ENCODE results near the gene FKBP2.

The FKBP2 gene

GRCh38 chr11:64288353-64288750, 47.5 kb downstream of the FKBP2 start:
- no peak for TF ChIP-seq Cebpa-rat (IDR thresholded peaks at IDR 0.05)
- peaks cover 43% of the 10 kb centered on the region for H3K27me3 ChIP-seq
- H3K9ac ChIP-seq = no peak overlapping the region
- H3K27ac ChIP-seq = no peak overlapping the region
- peaks cover 33% of the 10 kb centered on the region for H4K20me1 ChIP-seq
- H3K9me3 ChIP-seq = no peaks in the 10 kb centered on the region
- H3K4me2 ChIP-seq = no peak overlapping the region
- no peak overlapping the region for H3K4me3 ChIP-seq
- H3K36me3 ChIP-seq = peaks cover 6% of the 10 kb centered on the region; the same call in 1 of the 2 replicates
- peaks cover 38% of the 10 kb centered on the region for H3K4me1 ChIP-seq

GRCh38 chr11:64289002-64289564, 48.2 kb downstream of the FKBP2 start:
- TF ChIP-seq Cebpa-rat (IDR thresholded peaks at IDR 0.05) = no peak
- H3K4me3 ChIP-seq = no peak overlapping the region
- H3K4me2 ChIP-seq = no peak overlapping the region
- H3K9ac ChIP-seq = no peak overlapping the region
- H3K9me3 ChIP-seq = no peaks in the 10 kb centered on the region
- peaks cover 30% of the 10 kb centered on the region for H3K4me1 ChIP-seq
- no peak overlapping the region for H3K27ac ChIP-seq
- peaks cover 36% of the 10 kb centered on the region for H4K20me1 ChIP-seq
- H3K27me3 ChIP-seq = peaks cover 50% of the 10 kb centered on the region
- H3K36me3 ChIP-seq = peaks cover 6% of the 10 kb centered on the region; the same call in 1 of the 2 replicates

GRCh38 chr11:64290352-64291261, 49.7 kb downstream of the FKBP2 start:
- Histone ChIP-seq H3K4me1 (peaks cover 28% of the 10 kb centered on the region), H3K27me3 (peaks cover 65% of the 10 kb centered on the region), H3K27ac (no peak overlapping the region), H3K4me2 (no peak overlapping the region), H3K9me3 (no peaks in the 10 kb centered on the region), H3K4me3 (no peak overlapping the region), H4K20me1 (peaks cover 37% of the 10 kb centered on the region), H3K9ac (no peak overlapping the region), H3K36me3 (peaks cover 6% of the 10 kb centered on the region; the same call in 1 of the 2 replicates)
- no peak for TF ChIP-seq Cebpa-rat (IDR thresholded peaks at IDR 0.05)

DNA sequence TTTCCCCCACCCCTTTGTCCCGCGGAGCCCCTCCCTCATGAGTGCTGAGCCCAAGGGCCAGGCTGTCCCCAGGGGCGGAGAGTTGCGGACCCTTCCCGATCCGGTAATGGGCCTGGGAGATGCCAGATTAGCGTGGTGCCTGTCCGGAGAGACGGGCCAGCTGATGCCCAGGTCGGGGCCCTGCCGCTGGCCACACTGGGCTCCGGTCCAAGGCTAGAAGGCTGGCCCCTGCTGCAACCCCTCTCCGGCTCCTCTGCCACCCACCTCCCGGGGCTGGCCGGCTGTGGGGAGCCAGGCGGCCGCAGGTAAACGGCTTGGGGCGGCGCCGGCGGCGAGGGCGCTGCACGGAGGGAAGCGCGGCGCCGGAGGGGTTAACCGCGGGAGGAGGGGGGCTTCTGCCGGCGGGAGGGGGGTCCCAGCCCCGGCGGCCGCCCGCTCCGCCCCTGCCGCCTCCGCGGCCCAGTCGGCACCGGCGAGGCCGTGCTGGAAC, 50.4 kb downstream of the FKBP2 start, which contains the start of gene KCNK4:
TSS of gene KCNK4 (plus strand) at position 41 of the 490 bp plus-strand sequence. CDS start 1,717 bp downstream, outside the sequence.
- H3K9ac ChIP-seq = no peak within 1 kb of the TSS
- peaks cover 43% of the 10 kb centered on the region for H4K20me1 ChIP-seq
- peaks cover 72% of the 10 kb centered on the region for H3K27me3 ChIP-seq
- H3K4me3 ChIP-seq = peak within 1 kb of the TSS; percentile 49
- peaks cover 24% of the 10 kb centered on the region for H3K4me1 ChIP-seq
- H3K4me2 ChIP-seq = peak within 1 kb of the TSS; percentile 61
- H3K27ac ChIP-seq = no peak within 1 kb of the TSS
- TF ChIP-seq Cebpa-rat (IDR thresholded peaks at IDR 0.05) = no peak
- H3K9me3 ChIP-seq = no peaks in the 10 kb centered on the region
- H3K36me3 ChIP-seq = peaks cover 6% of the 10 kb centered on the region; the same call in 1 of the 2 replicates

DNA sequence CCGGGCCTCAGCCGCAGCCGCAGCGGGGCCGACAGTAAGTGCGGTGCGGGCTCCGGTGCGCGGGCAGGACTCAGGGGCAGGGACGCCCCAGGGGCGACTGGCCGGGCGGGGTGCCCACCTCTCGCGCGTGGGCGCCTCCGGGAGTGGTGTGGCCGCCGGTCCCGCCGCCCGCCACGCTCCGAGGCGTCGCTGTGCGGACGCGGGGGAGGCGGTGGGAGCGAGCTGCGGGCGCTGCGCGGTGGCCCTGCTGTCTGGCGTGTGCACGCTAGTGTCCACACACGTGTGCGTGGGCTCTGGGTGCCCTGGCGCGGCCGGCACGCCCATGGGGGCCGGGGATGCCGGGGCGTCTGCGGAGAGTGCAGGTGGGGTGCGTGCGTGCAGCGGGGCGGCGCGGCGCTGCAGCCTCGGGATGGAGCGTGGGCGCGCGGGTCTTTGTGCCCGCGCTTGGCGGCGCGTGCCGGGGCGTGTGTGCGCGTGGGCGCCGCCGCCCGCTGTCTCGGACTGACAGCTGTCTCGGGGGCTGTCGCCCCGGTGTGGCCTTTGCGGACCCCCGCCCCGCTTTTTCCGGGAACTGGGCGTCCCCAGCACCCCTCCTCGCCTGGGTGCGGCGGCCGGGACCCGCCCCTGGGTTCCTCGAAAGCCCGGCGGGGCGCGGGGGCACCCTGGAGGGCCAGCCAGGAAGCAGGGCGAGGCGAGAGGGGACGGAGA, 51.0 kb downstream of the FKBP2 start:
- Histone ChIP-seq H3K4me3 (peak overlapping the region; percentile 49), H3K27me3 (peaks cover 78% of the 10 kb centered on the region), H3K4me2 (peak overlapping the region; percentile 61), H4K20me1 (peaks cover 49% of the 10 kb centered on the region), H3K36me3 (peaks cover 6% of the 10 kb centered on the region; the same call in 1 of the 2 replicates), H3K4me1 (peaks cover 18% of the 10 kb centered on the region), H3K9me3 (no peaks in the 10 kb centered on the region), H3K9ac (no peak overlapping the region), H3K27ac (no peak overlapping the region)
- no peak for TF ChIP-seq Cebpa-rat (IDR thresholded peaks at IDR 0.05)

- H3K4me3 ChIP-seq = peak overlapping the region; percentile 49
- peaks cover 86% of the 10 kb centered on the region for H3K27me3 ChIP-seq
- peak overlapping the region; percentile 61 for H3K4me2 ChIP-seq
- H3K4me1 ChIP-seq = peaks cover 14% of the 10 kb centered on the region
- H3K27ac ChIP-seq = no peak overlapping the region
- peaks cover 6% of the 10 kb centered on the region; the same call in 1 of the 2 replicates for H3K36me3 ChIP-seq
- TF ChIP-seq Cebpa-rat (IDR thresholded peaks at IDR 0.05) = no peak
- H3K9me3 ChIP-seq = no peaks in the 10 kb centered on the region
- peaks cover 57% of the 10 kb centered on the region for H4K20me1 ChIP-seq
- no peak overlapping the region for H3K9ac ChIP-seq
Observed at GRCh38 chr11:64292460-64293254, 51.8 kb downstream of the FKBP2 start.

All from BLaER1 (cell line).